SU-DHL-6 (cell line): ENCODE results near the gene SULF2.

Source experiments
- H2AFZ ChIP-seq: fragments of 200-600 bp; sonication (generic); 2 replicates; pipeline ENCODE4 v1.6.1; 2014; ENCODE audit warnings: low read depth, mild to moderate bottlenecking, moderate library complexity, mixed read lengths, antibody characterized with exemption, low read length; ENCODE audit not compliant: severe bottlenecking
- H3F3A ChIP-seq: fragments of 200-600 bp; shearing (Covaris generic); 2 replicates; pipeline ENCODE4 v1.6.0; 2016; ENCODE audit warnings: antibody characterized with exemption, mild to moderate bottlenecking; ENCODE audit not compliant: insufficient read depth
- H3K27ac ChIP-seq: fragments of 200-600 bp; sonication (generic); 2 replicates; pipeline ENCODE4 v1.5.1; 2016; ENCODE audit warnings: low read depth, mild to moderate bottlenecking, low read length, moderate library complexity, mixed read lengths
- H3K27me3 ChIP-seq: fragments of 200-600 bp; sonication (generic), shearing (Covaris generic); 2 replicates; pipeline ENCODE4 v1.6.0; 2014; ENCODE audit warnings: mild to moderate bottlenecking, low read length
- H3K36me3 ChIP-seq: fragments of 200-600 bp; sonication (generic); 2 replicates; pipeline ENCODE4 v1.6.1; 2014; ENCODE audit warnings: mild to moderate bottlenecking, low read length, mixed read lengths
- H3K4me2 ChIP-seq: fragments of 300-600, 200-600 bp; shearing (Covaris generic), sonication (generic); 2 replicates; pipeline ENCODE4 v1.6.0; 2014; ENCODE audit warnings: low read length, low read depth, mild to moderate bottlenecking; ENCODE audit not compliant: poor library complexity, severe bottlenecking
- H3K4me3 ChIP-seq: fragments of 200-600 bp; sonication (generic); 2 replicates; pipeline ENCODE4 v1.5.1; 2014; ENCODE audit warnings: antibody characterized with exemption, low read length, mild to moderate bottlenecking, mixed read lengths; ENCODE audit not compliant: insufficient read depth, poor library complexity, severe bottlenecking
- H3K79me2 ChIP-seq: fragments of 200-600 bp; sonication (generic); 2 replicates; pipeline ENCODE4 v1.6.1; 2014; ENCODE audit warnings: mild to moderate bottlenecking, low read length, moderate library complexity; ENCODE audit not compliant: insufficient read depth
- H3K9ac ChIP-seq: fragments of 200-600 bp; sonication (generic); 2 replicates; pipeline ENCODE4 v1.7.0; 2014; ENCODE audit warnings: mild to moderate bottlenecking, low read length
- H3K9me2 ChIP-seq: fragments of 200-600 bp; sonication (generic); replicated peaks from 2 replicates; pipeline ENCODE4 v1.6.1; 2014; ENCODE audit warnings: low read length; ENCODE audit not compliant: insufficient read depth
- H3K9me3 ChIP-seq: fragments of 200-600 bp; sonication (generic); 2 replicates; pipeline ENCODE4 v1.6.1; 2014; ENCODE audit warnings: low read length, mixed read lengths; ENCODE audit not compliant: insufficient read depth
- H4K20me1 ChIP-seq: fragments of 200-600 bp; sonication (generic); 2 replicates; pipeline ENCODE4 v1.6.1; 2014; ENCODE audit warnings: low read depth, mild to moderate bottlenecking, antibody characterized with exemption, low read length, moderate library complexity, mixed read lengths
- EZH2phosphoT487 ChIP-seq: fragments of 200-600 bp; sonication (generic), shearing (Covaris generic); conservative IDR thresholded peaks from 2 replicates; pipeline ENCODE4 v1.6.1; 2018; ENCODE audit warnings: mild to moderate bottlenecking, antibody characterized with exemption, low read length, moderate library complexity, mixed read lengths
- TF ChIP-seq, protein P1 (sequence below): fragments of 200-600 bp; sonication (generic); IDR thresholded peaks from one replicate; pipeline ENCODE4 v1.5.1; 2017; ENCODE audit warnings: antibody characterized with exemption, mild to moderate bottlenecking, low read length, moderate library complexity; ENCODE audit not compliant: insufficient read depth, poor library complexity, severe bottlenecking

SULF2 gene

DNA sequence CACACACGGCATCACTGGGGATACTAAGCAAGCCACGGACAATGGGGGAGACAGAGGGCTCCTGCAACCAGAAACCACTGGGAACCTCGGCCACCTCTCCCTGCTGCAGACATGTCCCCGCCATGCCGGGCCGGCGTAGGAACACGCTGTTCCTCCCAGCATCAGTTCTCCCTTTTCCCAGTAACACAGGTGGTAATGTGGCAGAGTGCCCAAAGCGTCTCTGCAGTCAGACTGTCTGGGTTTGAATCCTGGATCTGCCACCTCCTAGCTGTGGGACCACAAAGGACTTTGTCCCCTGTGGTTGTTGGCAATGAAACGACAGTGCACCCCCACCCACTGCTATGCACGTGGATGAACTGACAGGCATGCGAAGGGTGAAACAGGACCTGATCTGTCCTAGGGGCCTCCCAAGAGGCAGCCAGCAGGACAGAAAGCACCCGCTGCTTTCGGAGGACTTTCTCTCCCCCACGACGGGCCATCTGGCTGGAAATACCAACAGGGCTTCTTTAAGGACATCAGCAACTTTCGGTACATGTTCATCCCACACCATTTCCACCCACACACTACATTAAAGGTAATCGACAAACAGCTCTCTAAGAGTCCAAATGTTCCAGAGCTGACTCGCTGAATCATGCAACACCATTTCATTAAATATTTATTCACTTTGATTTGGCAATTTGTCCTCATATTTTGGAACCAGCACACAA is 74.1 kb downstream of the SULF2 start:
- H3K9me2 ChIP-seq = no peaks in the 10 kb centered on the region
- no peaks in the 10 kb centered on the region for H3K27me3 ChIP-seq
- no peak overlapping the region for H3K9ac ChIP-seq
- no peak overlapping the region for H3K4me2 ChIP-seq
- H3K79me2 ChIP-seq = no peaks in the 10 kb centered on the region
- no peaks in the 10 kb centered on the region for H4K20me1 ChIP-seq
- TF ChIP-seq, protein P1, sequence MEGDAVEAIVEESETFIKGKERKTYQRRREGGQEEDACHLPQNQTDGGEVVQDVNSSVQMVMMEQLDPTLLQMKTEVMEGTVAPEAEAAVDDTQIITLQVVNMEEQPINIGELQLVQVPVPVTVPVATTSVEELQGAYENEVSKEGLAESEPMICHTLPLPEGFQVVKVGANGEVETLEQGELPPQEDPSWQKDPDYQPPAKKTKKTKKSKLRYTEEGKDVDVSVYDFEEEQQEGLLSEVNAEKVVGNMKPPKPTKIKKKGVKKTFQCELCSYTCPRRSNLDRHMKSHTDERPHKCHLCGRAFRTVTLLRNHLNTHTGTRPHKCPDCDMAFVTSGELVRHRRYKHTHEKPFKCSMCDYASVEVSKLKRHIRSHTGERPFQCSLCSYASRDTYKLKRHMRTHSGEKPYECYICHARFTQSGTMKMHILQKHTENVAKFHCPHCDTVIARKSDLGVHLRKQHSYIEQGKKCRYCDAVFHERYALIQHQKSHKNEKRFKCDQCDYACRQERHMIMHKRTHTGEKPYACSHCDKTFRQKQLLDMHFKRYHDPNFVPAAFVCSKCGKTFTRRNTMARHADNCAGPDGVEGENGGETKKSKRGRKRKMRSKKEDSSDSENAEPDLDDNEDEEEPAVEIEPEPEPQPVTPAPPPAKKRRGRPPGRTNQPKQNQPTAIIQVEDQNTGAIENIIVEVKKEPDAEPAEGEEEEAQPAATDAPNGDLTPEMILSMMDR = no peak
- TF ChIP-seq EZH2phosphoT487 = no peak
- H3F3A ChIP-seq = no peaks in the 10 kb centered on the region
- no peak overlapping the region for H3K27ac ChIP-seq
- H3K9me3 ChIP-seq = no peaks in the 10 kb centered on the region
- H2AFZ ChIP-seq = no peak overlapping the region
- no peak overlapping the region for H3K4me3 ChIP-seq
- no peaks in the 10 kb centered on the region for H3K36me3 ChIP-seq

- Histone ChIP-seq H3K27ac (no peak overlapping the region), H3K27me3 (no peaks in the 10 kb centered on the region), H3K4me2 (no peak overlapping the region), H3K9me2 (no peaks in the 10 kb centered on the region), H3K79me2 (no peaks in the 10 kb centered on the region), H3K9ac (no peak overlapping the region), H3K36me3 (no peaks in the 10 kb centered on the region), H2AFZ (no peak overlapping the region), H3K9me3 (no peaks in the 10 kb centered on the region), H3K4me3 (no peak overlapping the region), H4K20me1 (no peaks in the 10 kb centered on the region), H3F3A (no peaks in the 10 kb centered on the region)
- TF ChIP-seq EZH2phosphoT487 = no peak
- TF ChIP-seq, protein P1 = no peak
Measured at GRCh38 chr20:47710665-47711045, 74.6 kb downstream of the SULF2 start.

DNA sequence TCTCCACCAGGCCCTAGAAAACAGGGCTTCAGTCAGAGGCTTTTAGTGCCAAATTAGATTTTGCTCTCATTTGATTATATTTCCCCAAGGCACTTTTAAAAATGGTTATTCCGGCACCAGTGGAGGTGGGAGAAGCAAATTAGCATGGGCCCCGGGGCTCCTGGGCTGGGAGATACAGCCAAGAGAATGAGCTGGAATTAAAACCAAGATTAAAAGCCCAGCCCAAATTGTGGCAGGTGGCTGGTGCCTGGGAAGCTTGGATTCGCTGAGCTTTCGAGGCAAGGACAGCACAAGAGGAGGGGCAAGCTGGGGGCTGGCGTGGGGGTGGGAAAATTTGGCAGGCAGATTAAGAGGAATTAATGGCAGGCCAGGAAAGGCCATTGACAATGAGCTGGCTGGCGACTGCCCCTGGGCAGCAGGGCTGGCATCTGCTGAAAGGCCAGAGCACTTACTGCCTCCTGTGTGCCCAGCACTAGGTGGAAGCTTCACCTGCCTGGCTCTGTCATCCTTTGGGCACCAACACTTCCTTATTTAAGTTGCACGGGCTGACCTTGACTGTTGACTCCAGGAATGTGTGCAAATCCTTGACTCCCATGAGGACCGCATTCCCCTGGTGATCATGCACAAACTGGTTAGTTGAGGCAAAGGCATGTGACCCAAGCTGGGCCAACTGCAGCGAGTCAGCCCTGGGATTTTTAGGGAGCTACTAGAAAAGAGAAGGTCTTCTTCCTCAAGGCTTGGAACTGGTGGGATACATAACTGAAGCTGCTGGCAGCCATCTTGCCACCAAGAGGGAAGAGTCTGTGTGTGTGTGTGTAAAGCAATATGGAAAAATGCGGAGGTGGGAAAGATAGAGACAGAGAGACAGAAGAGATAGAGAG is 76.1 kb downstream of the SULF2 start:
- Histone ChIP-seq H3K36me3 (no peaks in the 10 kb centered on the region), H3F3A (no peaks in the 10 kb centered on the region), H3K27me3 (no peaks in the 10 kb centered on the region), H3K27ac (no peak overlapping the region), H3K9ac (no peak overlapping the region), H3K9me2 (no peaks in the 10 kb centered on the region), H2AFZ (no peak overlapping the region), H3K9me3 (no peaks in the 10 kb centered on the region), H4K20me1 (no peaks in the 10 kb centered on the region), H3K4me2 (no peak overlapping the region), H3K79me2 (no peaks in the 10 kb centered on the region), H3K4me3 (no peak overlapping the region)
- no peak for TF ChIP-seq EZH2phosphoT487
- TF ChIP-seq, protein P1 = no peak
